GM18858 (cell line): ENCODE measurements around the gene CCL7.

Source experiments
- ATAC-seq: cut with Tn5 transposase; IDR thresholded peaks from one replicate; pipeline ENCODE4 v1.9.1; 2021; ENCODE audit not compliant: unreplicated experiment

Gene CCL7

DNA sequence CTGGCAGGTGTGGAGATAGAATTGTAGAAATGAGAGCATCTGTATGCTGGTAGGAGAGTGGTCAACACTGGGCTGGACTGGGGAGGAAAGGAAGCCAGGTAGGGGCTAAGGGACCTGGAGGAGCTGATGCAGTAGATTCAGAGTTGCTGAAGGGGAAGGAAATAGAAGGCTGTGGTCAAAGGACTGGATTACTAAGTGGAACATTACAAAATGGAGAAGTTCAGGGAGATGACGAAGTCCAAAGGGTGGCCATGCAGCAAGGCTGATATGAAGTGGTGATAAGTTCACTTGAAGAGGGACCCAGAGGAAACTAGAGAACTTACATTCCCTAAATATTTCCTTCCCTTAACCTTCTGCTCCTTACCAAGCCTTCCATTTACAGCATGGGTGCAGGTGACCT, 23.6 kb upstream of the CCL7 start:
- ATAC-seq, result no peak

DNA sequence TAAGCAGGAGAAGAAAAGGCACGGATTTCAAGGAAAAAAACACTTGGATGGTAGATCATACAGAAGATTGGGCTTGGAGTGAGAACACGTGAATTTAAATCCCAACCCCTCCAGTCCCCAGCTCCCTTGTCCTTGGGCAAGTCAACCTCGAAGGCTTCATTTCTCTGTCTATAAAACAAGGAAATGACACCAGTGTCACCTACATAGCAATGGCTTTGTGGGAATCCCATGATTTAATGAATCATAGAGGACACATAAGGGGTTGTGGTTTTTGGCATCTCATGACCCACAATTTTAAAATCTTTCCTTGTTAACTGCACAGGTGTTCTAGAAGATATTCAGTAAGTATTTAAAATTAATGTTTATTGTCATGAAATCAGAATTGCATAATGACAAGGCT, 23.1 kb upstream of the CCL7 start:
- no peak for ATAC-seq

DNA sequence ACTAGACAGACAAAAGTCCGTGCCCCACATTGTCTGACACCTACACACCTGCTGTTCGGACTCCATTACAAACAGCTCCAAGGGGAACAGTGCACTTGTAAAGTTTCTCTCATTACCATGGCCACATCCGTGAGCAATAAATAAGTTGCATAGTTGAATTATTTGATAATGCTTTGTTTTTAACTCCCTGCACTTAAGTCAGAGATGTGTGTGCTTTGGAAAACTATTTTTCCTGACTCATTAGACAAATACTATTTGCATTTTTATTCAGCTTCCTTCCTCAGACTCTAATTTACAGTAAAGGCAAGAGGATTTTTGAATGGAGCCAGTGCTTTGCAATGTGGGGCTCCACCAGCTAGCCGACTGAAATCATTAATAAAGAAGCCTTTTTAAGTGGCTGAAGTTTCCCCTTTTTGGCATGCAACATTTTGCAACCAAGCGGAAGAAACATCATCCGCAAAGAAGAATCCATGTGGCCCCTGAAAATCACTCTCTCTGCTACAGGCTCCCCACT, 21.5 kb upstream of the CCL7 start:
- no peak for ATAC-seq

DNA sequence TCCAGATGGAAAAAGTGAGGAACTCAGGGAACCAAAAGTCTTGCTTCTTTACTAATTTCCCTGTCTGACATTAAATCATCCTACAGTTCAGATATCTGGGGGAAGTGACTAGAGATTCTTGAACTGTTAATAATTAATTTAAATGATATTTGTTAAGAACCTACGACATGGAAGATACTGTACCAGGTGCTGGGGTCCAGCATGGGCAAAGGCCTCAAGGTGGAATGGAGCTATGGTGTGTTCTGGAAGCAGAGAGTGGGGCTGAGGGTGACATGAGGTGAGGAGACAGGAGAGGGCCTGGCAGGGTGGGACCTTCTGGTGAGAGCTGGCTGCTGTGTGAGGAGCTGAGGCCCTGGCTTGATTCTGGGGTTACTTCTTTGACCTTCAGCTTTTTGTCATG, 21.0 kb upstream of the CCL7 start:
- ATAC-seq, result no peak

DNA sequence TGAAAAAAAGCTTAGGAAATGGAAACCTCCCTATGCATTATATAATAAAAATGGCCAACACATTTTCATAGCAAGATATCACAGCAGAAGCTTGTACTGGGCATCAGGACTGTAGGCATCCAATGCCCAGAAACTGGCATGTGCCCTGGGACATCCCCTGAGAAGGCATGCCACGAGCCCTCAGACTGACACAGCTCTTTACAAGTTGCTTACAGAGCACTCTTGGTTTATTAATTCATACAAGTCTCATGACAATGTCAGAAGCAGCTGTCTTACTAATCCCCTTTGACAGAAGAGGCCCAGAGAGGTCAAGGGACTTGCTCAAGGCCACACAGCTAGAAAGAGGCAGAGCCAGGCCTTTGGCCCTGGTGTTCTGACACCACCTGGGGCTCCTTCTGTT, 20.5 kb upstream of the CCL7 start:
- ATAC-seq, result no peak

DNA sequence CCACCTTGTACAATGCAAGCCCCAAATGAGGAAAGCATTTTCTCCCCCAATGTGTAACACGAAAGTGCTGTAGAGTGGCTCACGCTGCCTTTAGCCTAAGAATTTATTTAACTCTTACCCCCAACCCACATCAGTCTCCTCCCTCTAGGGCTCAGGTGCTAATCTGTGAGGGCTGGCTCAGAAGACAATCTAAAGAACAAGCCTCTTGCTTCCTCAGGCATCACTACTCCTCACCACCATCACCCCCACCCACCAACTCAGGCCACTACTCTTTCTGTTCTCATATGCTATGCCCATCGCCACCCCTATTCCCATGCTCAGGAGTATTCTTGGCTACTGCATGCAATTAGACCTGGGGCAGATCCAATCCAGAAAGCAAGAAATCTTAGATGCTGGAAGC, 18.8 kb upstream of the CCL7 start:
- ATAC-seq, result no peak

DNA sequence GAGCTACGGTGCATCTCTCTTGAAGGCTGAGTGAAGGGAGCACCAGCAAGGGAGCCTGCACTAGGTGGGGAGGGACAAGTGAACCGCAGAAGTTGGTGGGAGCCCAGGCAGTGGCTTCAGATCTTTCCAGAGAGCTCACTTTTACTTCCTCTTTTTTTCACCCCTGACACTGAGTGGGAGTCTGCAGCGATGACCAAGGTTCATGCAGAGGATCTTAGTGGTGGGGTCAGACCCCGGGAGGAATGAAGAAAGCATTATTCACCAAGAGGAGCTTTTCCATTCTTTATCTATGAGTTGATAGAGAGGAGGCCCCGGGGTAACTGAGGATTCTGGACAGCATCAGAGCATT, 18.0 kb upstream of the CCL7 start:
- ATAC-seq, result no peak

DNA sequence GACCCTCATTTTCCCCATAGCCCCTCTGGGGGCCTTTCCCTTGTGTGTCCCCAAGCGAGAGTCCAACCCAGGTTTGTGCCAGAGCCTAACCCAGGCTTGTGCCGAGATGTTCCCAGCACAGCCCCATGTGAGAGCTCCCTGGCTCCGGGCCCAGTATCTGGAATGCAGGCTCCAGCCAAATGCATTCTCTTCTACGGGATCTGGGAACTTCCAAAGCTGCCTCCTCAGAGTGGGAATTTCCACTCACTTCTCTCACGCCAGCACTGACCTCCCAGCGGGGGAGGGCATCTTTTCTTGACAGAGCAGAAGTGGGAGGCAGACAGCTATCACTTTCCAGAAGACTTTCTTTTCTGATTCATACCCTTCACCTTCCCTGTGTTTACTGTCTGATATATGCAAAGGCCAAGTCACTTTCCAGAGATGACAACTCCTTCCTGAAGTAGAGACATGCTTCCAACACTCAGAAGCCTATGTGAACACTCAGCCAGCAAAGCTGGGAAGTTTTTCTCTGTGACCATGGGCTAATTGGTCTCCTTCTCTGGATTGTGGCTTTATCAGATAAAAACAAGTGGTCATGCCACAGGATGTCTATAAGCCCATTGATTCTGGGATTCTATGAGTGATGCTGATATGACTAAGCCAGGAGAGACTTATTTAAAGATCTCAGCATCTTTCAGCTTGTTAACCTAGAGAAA, 17.4 kb upstream of the CCL7 start:
- no peak for ATAC-seq

DNA sequence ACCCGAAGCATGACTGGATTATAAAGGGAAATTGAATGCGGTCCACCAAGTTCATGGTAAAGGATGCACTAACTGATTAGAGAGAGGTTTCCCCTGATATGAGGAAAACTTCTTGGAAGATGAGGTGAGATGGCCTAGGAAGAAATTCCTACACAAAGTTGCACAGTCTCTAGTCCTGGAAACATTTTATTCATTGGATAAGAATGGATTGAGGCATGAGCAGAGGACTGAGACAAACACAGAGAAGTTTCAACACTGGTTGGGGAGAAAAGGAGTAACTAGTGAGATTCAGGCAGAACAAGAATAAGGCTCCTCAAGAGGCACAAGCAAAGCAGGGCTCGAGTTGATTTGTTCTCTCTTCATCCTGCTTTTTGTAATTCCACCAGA, 16.9 kb upstream of the CCL7 start:
- ATAC-seq, result no peak

DNA sequence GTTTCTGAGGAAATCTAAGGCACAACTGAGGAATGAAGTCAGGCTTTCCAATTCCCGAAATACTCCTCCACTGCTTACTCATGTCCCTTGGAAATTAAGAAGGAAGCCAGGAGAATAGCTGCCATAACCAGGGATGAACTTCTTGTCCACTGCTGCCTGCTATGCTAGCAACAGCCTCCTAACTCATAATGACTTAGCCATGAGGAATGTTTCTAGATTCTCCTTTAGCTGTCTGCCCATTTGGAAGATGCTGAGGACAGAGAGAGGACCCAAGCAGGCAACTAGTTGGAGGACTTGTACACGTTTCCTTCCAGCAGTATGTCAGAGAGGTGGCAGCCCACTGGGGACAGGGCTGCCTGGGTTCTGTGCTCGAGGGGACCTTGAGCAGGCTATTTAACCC, 15.9 kb upstream of the CCL7 start:
- ATAC-seq, result no peak

DNA sequence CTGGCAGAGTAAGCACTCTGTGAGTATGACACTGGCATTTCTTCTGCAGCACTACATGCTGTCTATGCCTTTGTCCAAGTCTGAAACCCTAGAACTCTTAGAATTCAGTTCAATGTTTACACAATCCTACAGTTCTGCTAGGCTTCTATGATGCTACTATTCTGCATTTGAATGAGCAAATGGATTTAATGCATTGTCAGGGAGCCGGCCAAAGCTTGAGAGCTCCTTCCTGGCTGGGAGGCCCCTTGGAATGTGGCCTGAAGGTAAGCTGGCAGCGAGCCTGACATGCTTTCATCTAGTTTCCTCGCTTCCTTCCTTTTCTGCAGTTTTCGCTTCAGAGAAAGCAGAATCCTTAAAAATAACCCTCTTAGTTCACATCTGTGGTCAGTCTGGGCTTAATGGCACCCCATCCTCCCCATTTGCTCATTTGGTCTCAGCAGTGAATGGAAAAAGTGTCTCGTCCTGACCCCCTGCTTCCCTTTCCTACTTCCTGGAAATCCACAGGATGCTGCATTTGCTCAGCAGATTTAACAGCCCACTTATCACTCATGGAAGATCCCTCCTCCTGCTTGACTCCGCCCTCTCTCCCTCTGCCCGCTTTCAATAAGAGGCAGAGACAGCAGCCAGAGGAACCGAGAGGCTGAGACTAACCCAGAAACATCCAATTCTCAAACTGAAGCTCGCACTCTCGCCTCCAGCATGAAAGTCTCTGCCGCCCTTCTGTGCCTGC, 15.2 kb upstream of the CCL7 start, which contains the start of gene CCL2:
TSS of gene CCL2 (plus strand) at position 635 of the 730 bp plus-strand sequence. CDS start at position 700, 65 bp downstream.
- ATAC-seq, result no peak

DNA sequence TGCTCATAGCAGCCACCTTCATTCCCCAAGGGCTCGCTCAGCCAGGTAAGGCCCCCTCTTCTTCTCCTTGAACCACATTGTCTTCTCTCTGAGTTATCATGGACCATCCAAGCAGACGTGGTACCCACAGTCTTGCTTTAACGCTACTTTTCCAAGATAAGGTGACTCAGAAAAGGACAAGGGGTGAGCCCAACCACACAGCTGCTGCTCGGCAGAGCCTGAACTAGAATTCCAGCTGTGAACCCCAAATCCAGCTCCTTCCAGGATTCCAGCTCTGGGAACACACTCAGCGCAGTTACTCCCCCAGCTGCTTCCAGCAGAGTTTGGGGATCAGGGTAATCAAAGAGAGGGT, 14.7 kb upstream of the CCL7 start:
- ATAC-seq, result no peak

DNA sequence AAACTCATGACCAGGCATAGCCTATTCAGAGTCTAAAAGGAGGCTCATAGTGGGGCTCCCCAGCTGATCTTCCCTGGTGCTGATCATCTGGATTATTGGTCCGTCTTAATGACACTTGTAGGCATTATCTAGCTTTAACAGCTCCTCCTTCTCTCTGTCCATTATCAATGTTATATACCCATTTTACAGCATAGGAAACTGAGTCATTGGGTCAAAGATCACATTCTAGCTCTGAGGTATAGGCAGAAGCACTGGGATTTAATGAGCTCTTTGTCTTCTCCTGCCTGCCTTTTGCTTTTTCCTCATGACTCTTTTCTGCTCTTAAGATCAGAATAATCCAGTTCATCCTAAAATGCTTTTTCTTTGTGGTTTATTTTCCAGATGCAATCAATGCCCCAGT, 14.2 kb upstream of the CCL7 start:
- ATAC-seq, result no peak

DNA sequence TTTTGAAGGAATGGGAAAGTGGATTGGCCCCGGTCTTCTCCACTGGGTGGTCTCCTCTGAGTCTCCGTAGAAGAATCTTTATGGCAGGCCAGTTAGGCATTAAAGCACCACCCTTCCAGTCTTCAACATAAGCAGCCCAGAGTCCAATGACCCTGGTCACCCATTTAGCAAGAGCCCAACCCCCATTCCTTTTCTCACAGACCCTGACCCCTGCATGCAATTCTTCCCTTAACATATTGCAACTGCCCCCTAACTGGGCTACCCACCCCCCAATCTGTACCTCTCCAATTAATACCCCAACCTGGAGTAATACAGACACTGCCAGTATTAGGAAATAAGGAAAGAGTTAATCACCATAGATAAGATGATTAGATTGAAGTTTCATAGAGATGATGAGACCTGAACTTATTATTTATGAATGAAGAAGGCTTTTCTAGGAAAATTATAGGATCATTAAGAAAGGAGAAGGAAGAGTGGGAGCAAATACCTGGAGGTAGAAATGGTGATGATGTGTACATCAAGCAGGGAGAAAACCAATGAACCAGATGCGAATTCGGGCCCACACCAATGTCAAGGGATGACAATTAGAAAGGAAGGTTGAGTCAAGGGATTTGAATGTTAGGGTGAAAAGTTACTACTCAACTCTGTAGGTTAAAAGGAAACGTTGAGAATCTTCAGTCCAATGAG, 12.6 kb upstream of the CCL7 start:
- no peak for ATAC-seq

DNA sequence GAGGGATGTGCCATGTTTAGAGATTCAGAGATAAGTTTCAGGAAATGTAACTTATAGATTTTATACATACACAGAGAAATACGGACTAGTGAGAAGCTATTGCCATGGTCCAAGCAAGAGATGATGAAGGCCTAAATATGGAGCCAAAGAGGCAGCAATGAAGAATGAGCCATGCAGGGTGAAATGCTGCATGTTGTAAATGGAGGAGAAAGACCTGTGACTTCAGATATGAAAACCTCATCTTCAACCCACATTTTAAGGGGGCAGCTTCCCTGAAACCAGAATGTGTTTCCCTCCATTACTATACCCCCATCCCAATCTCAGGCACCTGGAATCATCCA, 12.1 kb upstream of the CCL7 start:
- no peak for ATAC-seq

DNA sequence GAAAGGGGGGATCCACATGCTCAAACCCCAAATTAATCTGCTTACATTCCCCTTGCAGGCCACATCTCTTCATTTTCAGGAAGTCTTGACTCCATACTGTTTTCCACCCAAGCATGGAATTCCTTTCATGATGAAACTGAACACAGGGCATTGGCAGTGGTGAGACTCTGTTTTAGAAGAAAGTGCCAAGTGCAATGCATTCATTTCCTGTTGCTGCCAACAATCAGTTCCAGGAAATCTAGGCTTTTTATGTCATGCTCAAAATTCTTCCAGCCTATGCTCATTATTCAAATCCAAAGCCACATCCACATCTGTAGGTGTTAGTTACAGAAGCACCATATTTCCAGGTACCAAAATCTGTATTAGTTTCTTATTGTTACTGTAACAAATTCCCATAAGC, 10.9 kb upstream of the CCL7 start:
- no peak for ATAC-seq

DNA sequence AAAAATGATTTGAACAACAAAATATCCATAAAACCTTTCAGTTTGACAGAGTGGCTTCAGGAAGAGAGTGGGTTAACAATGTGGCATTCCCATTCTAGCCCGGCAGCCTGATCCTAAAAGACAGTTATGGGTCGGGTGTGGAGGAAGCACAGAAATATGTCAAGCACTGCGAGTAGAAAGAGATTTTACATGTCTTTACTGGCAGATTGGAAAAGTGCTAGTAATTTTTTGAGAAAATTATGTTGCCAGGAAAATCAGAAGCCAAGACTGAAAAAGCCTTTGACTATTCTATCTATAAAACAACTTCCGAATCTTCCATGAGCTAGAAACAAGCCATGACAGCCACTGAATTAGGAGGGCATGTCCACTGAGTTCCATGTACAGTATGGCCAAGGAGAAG, 9.2 kb upstream of the CCL7 start:
- ATAC-seq, result no peak

DNA sequence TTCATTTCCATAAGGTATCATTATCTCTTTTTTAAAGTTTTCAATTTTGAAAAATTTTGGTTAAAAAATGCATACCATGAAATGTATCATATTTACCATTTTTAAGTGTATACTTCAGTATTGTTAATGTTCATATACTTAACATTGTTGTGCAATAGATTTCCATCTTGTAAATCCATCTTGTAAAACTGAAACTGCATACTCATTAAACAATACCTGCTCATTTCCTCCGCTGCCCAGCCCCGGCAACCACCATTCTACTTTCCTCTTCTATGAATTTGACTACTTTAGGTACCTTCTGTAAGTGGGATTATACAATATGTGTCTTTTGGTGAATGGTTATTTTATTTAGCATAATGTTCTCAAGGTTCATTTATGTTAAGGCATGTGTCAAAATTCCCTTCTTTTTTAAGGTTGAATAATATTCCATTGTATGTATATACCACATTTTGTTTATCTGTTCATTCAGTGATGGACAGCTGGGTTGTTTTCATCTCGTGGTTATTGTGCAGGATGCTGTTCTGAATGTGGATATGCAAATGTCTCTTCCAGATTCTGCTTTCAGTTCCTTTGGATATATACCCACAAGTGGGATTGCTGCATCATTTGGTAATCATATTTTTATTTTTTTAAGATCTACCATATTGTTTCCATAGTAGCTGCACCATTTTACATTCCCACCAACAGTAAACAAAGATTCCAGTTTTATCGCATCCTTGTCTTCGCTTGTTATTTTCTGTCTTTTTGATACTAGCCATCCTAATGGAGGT, 8.3 kb upstream of the CCL7 start:
- ATAC-seq, result no peak

DNA sequence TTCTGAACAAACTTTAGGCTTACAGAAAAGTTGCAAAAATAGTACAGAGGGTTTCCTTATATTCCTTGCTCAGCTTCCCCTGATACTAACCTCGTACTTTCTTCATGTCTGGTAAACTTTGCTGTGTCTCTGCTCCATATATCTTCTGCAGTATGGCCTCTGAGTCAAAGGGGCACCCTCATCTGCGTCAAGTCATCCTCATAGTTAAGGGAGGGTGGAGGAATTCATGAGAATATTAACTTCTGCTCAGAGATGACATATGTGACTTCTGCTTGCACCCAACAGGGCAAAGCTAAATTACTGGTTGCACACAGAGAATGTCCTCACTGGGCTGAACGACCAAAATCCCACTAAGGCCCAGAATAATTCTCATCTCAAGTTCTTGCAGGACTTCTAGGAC, 4.3 kb upstream of the CCL7 start:
- no peak for ATAC-seq

DNA sequence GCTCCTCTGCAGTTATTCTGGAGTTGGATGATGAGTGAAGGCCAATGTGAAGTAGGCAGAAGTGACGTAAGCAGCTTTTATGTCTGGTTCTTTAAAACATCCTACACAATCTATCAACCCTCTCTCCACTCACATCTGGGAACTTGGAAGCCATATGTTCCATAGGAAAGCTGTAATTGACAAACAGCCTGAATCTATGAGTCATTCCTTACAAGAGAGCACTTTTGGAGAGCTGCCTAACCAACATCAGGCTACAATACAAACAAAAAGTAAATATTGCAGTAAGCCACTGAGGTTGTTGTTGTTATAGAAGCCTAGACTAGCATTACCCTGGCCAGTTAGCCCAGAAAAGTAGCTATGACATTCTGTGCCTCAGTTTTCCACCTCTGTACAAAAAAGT, 5.9 kb downstream of the CCL7 start:
- ATAC-seq, result no peak

DNA sequence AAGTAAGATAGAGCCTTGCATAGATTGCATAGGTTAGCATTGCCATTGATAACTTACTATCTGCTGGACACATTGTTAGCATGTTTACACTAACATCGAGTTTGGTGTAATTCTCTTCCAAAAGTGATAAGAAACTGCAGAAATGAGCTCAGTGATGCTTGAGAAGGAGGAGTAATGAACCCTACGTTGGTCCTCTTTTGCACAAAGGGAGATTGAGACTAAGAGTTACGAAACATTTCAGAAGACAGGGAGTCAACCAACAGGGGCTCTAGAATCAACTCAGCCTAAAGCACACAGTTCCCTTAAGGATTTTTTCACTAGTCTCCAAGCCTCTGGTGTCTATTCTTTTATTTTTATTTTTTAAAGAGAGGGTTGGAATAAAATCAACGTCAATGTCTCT, 6.8 kb downstream of the CCL7 start:
- no peak for ATAC-seq

DNA sequence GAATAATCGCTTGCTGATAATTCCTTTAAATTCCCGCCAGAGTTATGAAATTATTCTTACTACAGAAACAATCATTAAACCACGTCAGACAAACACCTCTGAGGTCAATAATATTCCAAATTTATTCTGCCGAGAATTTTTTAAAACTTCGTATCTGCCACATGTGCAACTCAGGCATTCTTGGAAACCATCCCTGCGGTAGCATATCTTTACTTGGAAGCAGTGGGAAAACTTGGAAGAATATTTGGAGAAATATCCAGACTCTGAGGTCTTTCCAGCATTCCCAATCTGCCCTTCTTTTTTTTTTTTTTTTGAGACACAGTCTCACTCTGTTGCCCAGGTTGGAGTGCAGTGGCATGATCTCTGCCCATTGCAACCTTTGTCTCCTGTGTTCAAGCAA, 13.6 kb downstream of the CCL7 start:
- no peak for ATAC-seq
